Activated T-cell treated with anti-CD3 and anti-CD28 coated beads, Interleukin-2, amount 50 U/mL, for 1 hour (primary cell): ENCODE measurements around the gene KIF16B.

ENCODE experiments used
- DNase-seq: peaks from one replicate; pipeline ENCODE4 v3.0.0-alpha.2; 2020

KIF16B gene

DNA sequence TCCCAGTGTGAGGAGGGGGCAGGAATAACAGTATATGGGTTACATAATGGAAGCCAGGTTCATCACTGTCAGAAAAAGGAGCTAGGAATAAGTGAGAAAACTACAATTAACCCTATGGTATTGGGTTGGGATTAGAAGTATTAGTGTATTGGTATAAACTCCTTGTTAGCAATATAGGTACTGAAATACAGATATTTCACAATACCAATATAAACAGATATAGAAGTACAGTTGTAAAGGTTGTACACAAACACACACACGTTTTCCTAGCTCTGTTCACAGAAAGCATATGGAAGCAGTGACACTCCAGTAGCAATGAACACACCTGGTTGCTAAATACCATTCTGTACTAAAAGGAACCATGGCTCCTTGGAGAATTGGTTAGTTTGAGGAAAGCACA is 148.5 kb downstream of the KIF16B start:
- DNase-seq: no peak

DNA sequence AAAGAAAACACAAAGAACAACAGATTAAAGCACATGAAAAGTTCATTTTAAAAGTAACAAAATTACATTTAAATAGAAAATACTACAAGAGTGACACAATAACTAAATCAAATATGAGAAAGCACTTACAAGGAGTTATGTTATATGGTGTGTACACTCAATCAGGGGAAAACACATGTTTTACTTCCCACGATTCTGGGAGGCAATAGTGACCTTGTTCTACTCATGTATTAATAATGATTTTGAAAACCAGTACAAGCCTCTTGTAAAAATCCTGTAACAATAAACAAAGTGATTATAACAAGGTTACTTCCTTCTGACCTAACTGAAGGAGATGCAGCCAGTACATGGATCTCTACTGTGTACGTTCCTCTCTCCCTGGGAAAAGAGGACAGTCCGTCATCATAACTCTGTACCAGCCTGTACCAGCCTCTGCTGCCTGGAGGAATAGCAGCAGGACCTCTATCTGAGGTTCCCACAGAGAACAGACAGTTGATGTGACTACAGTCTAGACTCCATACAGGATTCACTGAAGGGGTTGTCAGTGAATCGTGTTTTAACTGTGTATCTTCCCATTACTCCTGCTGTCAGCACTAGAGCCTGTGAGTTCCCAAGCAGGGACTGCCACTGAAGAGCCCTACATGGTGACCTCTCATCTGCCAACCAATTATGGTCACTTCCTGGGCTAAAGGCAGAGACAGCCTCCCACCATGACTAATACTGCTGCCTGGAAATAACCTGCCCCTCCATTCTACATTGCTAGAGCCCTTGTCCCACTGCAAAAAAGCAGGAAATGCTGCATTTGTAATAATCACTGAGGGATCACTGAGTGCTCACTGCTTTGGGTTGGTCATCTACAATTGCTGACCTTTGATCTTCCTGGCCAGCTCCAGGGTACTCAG is 149.7 kb downstream of the KIF16B start:
- no peak for DNase-seq

DNA sequence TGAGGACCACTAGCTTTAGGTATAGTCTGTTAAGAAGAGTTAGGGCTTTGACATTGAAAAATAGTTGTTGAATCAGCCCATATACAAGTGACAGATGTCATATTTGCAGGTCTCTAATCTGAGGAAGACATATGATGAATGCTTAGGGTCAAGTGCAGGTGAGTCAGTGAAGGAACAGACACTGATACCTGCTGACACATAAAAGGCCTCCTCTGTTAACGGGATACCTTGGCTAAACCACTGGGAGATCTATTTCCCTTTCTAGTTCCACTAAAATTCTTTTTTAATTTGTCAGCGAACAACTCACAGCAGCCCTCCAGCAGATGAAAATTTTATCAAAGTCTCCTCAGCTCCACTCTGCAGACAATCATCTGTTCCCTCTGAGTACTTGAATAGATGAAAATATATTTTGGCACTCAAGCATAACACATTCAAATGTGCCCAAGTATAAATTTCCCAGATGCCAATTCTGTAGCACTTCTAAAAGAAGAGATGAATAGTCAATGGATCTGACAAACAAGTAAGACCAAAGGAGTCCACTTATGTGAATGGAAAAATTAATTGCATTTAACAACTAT is 154.0 kb downstream of the KIF16B start:
- no peak for DNase-seq

DNA sequence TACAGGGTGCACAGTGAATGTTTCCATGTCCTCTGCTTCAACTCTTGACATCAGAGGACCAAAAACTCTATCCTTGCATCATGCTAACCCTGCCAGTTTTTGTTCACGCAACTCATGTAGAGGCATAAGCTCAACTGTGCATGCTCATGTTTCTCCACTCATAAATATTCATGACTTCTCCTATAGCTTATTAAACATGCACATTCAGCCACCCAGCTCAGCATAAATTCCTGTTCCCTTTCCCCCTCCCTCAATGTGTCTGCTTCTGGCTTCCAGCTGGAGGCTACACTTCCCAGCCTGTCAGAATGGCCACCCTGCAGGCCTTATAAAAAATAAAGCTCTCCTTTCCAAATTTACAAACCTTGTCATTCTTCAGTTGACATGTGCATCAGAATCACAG is 154.6 kb downstream of the KIF16B start:
- DNase-seq: no peak

DNA sequence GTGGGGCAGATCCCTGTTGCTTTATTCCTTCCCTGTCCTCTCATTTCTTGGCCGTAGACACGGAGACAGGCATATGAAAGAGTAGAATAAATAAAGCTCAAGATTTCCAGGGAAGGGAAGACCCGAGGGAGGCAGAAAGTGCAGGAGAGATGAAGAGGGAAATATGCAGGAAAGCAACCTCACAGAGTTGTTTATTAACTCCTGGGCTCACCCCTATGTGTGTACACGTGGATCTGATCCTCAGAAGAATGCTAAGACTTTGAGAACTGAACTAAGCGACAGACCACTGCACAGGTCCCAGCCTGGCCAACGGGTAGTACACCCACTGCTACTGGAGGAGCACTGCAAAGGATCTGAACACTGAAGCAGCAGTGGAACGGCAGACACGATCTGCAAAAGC is 156.2 kb downstream of the KIF16B start:
- DNase-seq: no peak

DNA sequence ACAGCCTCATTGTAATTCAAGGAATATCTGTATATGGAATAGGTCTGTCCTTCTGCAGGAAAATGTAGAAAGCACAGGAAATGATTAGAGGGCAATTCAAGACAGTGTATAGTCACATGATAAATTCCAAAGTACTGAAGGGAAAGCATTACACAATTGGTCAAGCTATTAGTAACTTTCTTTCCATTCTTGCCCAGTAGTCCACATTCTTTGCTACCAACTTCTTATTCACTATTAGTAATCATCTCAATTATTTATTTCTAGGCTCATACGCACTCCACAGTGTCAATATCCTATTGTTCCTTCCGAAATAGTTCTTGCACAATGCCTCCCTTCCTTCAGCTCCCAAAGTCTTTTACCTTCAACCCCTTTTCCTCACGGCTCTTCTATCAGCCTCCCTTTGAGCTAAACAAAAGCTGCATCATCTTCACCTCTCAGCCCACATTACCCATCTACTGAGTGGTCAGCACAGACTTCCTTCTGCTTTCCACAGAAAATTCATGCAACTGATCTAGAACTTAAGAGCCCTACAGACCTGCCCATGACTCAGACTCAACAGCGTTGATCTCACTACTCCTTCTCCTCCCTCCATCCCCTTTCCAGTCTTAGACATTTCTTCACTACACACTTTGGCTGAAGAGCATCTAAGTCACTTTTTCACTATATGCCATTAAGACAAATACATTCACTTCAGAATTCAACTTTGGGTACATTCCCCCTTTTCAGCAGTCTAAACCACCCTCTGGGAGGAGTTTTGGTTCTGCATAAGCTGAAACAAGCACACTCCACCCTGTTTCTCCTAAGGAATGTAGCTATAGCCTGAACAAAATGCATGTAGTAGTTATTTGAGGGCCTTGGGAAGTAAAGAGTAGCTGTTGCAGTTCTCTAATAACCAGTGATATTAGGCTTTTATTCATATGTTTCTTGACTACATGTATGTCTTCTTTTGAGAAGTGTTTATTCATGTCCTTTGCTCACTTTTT is 157.9 kb downstream of the KIF16B start:
- DNase-seq: no peak

DNA sequence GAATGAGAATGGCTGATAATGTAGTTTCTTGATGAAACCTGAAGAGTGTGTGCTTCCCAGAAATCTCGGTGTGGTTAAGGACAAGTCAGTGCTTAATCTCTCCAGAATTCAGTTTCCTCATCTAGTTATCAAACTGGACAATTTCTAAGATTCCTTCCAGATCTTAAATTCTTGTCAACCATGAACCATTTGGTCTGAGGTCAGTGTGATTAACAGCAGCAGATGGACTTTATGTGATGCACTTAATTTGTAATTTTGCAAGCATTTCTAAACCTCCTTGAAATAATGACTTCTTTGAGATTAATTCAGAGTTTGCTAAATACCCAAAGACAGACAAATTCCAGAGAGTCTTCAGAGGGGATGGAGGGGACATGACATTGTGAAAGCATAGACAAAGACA is 160.3 kb downstream of the KIF16B start:
- DNase-seq: no peak

DNA sequence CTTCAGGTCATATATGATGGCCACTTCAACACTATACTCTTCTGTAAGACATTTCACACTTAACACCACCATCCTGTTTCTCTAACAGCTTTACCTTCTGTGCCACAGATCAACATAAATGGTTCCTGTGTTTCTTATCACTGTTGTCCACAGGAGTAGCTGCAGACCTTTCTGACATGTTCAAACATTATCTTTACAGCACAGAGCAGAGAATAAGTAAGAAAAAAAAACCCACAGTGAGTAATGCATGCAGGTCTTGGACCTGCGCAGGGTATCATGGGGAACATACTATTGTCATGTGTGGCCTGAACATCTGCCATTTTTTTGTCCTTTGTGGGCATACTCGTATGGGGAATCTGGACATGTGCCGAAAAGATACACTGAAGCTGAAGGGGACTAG is 161.9 kb downstream of the KIF16B start:
- no peak for DNase-seq

DNA sequence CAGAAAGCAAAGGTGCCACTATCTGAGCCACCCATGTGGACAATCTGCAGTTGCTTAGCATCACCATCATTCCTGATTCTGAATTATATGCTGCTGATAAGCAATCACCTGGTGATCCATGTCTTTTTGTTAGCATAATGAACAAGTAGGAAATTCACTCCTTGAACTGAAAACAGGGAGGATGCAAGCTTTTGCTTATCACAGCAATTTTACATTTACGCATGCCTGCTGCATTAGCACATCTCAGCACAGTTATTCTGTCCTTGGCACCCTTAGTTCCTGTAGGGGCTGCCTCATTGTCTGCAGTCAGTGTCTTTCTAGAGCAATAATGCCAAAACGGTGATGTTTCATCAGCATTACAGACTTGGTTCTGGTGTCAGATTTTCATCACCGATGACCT is 162.6 kb downstream of the KIF16B start:
- DNase-seq: no peak

DNA sequence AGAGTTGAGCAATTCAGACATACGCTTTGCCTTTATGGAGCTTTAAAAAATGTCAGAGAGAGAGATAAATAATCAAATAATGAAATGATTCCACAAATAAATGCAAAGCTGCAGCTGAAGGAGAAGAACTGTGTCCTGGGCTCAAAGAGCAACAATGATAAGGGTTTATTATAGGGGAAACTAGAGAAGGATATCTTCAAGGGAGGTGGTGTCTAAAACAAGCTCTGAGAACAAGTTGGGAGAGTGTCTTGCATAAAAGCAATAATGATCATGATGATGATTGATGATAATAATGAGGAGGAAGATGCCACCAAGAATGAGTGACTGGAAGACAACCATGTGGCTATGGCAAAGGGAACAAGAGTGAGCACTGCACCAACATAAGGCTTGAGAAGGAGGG is 164.3 kb downstream of the KIF16B start:
- no peak for DNase-seq

DNA sequence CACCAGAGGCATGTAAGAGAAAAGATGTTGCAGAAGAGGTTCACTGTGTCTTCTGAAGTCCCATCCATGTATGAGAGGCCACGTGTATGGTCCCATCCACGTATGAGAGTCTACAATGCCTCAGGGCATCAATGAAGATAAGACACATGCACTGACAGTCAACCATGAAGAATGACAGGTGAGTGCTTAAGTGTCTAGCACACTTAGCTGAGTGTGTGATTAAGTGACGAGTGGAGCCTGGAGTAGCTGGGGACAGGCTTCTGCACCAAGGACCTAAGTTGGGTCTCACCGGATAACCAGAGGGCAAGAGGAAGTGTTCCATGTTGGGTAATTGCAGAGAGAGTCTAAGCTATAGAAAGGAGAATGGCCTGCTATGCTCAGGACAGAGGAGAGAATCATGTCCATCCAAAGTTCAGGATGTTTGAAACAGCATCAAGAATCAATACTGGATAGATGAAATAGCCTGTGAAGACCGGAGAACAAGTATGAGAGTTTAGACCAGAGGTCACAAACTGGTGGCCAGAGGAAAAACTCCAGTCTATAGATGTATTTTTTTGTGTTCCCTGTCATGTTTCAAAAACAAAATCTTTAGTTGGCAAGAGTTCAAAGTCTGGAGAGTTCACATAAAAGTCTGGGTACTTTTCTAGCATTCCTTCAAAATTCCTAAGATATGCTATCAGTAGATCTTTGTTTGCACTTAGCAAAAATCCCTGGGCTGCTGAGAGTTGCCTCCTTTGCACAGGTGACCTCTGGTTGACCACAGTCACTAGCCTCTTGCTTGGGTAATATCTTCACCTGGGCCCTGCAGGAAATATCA is 165.8 kb downstream of the KIF16B start:
- DNase-seq: no peak

DNA sequence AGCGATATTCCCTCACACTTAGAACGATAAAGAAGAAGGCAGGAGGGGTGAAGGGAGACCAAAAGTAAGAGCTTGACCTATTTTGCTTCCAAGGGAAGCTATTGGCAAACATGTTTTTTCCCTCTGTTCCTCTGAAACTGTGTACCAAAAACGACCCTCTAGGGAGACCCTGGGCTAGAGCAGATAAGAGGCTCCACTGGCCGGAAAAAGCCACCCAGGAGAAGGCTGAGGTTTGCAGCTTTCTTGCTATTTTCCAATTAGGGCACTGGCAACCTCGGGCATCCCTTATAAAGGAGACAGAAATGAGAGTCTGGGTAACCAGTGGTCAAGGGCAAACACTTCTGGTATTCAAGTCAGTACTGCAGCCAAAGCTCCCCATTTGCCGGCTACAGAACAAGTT is 168.0 kb downstream of the KIF16B start:
- no peak for DNase-seq

DNA sequence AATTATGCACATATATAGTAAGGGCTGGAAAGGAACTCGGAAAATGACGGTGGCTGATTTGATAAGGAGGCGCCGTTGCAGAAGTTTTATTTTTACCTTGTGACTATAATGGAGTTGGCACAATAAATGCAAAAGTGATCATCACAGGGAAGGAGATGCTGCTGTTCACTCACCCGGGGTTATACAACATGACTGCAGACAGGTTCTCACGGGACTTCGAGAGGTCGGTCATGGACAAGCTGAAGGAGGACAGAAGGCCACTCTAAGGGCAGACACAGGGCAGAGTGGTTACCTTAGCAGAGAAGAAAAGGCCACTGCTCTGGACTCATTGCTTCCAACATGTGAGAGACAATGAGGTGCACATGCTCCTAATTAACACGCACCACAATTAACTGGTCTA is 168.6 kb downstream of the KIF16B start:
- no peak for DNase-seq

DNA sequence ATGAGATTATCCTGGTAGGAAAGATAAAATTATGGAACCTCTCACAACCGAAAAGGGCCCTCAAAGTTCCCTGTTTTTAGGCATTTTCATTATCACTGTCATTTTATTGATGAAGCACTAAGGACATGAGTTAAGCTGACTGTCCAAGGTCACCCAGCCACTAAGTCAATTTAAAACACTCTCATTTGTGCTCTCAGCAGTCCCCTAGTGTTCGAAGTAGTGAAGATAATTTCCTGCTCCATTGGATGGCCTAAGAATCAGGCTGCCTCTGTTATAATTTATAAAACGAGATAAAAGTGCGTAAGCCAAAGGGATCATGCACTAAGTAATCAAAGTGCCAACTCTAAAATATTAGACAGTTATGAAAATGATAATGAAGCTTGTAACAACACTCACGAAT is 169.1 kb downstream of the KIF16B start:
- DNase-seq: no peak

DNA sequence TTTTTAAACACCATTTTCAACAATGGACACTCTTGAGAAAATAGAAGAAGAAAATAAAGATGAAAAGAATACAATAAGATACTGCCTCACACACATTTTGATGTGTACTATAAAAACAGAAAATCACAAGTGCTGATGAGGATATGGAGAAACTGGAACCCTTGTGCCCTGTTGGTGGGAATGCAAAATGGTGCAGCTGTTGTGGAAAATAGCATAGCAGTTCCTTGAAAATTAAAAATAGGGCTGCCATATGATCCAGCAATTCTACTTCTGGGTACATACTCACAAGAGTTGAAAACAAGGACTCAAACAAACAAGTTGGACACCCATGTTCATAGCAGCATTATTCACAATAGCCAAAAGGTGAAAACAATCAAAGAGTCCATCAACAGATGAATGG is 173.0 kb downstream of the KIF16B start:
- no peak for DNase-seq

DNA sequence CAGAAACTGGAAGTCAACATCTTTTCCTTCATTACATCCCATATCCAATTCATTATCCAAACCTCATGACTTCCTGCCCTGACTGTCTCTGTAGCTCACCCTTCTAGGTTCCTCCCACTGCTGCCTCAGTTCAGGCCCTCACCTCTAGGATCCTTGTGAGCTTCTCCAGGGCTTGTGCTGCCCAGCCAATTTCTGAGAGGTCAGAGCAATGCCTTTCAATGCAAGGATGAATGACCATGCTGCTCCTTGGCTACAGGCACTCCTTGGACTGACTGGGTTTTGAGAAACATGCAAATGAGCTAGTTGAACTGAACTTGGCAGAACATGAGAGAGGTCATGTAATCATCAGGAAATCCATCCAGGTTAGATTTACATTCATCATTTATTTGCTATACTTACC is 173.4 kb downstream of the KIF16B start:
- no peak for DNase-seq

DNA sequence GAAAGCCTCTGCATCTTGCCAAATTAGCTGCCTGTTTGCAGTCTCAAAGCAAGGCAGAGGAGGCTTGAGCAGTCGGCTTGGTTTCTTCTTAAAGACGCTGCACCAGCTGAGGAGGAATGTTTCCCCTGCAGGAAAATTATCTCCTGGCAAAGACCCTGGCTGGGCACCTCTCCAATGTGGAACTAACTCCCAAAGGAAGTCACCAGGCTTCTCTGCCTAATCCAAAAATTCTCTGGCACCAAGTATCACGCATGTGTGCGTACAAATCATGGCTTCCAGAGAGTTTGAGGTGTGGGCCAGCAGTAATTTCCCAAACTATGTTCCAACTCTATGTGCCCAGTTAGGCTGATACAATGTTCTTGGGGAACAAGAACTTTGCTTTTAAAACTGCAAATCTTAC is 176.2 kb downstream of the KIF16B start:
- no peak for DNase-seq

DNA sequence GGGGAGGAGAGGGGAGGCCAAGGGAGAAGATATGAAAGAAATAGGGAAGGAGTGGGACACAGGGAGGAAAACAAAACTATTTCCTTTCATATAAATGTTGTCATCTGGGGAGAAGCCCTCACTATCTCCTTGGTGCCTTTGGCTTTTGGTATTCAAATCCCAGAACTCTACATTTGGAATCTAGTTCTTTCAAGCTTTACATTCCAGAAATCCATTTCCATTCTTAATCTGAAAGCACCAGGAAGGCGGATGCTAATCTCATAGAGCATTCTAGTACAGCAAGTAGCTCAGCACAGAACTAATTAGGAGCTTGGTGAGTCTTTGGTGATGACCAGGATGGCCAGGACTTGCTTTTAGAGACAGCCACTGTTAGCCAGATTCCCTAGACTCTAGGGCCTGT is 177.9 kb downstream of the KIF16B start:
- no peak for DNase-seq

DNA sequence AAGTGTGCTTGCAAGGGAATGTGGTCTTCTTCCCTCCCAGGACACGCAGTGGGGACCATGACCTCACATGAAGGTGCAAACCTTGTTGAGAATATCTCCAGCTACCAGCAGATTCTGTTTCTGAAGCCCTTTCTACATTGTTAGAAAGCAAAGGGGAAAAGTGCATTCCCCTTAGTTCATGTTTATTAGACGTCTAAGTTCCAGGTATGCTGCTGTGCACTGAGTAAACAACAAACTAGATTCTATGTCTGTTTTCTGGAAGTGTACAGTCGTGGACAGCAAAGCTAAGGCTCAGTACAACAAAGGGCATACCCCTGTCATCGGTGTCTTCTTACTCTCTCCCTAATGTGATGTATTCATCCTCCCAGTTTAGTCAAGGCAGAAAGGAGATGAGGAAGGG is 178.5 kb downstream of the KIF16B start:
- no peak for DNase-seq

DNA sequence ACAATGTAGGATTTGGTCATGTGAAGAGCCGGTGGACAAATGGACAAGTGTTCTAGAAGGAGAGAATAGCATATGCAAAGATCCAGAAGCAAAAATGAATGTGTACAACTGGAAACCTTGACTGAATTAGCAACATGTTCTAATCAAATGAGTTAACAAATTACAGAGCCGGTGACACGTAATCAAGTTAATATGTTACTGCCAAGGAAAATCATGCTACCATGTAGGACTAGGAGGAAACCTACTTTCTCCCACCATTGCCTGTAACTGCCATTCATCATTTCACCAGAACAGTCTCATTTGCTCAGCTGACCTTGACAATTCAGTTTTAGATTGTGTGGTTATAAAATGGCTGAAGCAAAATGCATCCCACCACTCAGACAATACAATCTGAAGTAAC is 179.4 kb downstream of the KIF16B start:
- no peak for DNase-seq

DNA sequence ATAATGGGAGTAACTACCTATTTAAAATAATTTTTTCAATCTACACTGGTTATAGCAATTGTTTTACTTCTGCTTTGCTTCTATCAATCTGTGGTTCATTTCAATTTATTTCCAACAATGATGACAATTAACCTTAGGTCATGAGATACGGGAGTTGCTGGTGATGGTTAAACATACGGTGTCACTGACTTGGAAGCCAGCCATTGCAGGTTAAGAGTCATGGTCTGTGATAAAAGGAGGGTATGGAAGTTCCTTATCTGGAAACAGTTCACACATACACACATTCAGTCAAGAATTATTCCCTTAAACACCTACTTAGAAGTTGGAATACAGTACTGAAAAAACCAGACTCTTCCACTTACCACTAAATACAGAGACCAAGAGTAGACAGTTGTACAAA is 180.0 kb downstream of the KIF16B start:
- no peak for DNase-seq

DNA sequence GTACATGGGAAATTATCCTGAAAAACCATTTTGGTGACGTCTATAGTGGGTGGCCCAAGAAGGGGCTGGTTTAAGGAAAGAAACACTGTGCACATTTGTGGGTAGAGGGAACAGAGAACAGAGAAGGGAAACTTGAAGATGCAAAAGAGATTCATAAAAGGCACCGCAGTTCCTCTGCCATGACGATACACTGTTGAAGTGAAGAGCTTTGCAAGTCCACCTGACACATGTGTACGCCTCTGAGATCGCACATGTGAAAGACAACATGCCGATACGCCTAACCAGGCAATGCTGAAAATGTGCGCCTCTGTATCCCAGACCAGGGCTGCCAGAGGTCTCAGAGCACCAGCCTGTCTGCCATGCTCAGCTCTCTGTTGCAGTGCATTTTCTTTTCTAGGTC is 180.9 kb downstream of the KIF16B start:
- DNase-seq: no peak

DNA sequence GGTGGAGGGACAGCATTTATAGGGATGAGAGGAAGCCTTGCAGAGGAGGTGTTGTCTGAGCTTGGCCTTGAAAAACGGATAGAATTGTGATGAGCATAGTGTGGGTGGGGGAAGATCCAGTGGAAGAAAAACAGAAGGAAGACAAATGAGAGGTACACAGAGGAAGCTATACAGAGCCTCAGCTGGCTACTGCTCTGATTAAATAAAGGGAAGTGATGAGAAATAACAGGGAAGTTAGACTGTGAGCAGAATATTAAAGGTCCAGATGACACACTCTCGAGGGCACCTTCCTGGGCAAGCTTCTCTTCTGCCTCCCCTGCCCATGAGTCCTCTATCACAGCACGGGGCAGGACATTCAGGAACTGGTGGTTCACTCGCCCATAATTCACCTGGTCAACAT is 182.3 kb downstream of the KIF16B start:
- DNase-seq: no peak
